HS-5 (cell line): ENCODE data around the gene TBX2.
"Not testable (repeated sequence)": the region's sequence is repeated elsewhere in the genome, so short reads cannot be mapped to it uniquely, and the experiment has no call there.

Source experiments
- DNase-seq: peaks from one replicate; pipeline ENCODE4 v3.0.0-alpha.2; 2012; ENCODE audit warnings: low read depth

TBX2 gene

DNA sequence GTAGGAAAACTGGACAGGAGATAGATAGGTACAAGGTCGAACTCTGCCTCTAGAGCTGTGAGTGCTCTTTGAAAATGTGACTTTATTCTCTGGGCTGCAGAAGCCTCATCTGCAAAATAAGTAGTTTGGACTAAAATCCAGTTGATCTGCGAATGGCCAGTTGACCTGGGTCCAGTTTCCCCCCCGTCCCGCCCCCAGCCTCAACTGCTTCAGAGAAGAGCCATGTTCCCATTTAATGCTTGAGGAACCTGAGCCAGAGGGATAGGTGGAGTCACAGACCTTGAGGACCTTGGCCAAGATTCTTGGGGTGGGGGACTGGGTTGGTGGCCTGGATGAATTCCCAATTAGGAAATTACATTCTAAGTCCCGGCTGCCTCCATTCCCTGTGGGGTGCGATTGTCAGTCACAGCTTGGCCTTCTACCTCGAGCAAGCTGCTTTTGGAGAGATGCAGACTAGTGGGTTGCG, 14.1 kb downstream of the TBX2 start:
- DNase-seq = no peak

DNA sequence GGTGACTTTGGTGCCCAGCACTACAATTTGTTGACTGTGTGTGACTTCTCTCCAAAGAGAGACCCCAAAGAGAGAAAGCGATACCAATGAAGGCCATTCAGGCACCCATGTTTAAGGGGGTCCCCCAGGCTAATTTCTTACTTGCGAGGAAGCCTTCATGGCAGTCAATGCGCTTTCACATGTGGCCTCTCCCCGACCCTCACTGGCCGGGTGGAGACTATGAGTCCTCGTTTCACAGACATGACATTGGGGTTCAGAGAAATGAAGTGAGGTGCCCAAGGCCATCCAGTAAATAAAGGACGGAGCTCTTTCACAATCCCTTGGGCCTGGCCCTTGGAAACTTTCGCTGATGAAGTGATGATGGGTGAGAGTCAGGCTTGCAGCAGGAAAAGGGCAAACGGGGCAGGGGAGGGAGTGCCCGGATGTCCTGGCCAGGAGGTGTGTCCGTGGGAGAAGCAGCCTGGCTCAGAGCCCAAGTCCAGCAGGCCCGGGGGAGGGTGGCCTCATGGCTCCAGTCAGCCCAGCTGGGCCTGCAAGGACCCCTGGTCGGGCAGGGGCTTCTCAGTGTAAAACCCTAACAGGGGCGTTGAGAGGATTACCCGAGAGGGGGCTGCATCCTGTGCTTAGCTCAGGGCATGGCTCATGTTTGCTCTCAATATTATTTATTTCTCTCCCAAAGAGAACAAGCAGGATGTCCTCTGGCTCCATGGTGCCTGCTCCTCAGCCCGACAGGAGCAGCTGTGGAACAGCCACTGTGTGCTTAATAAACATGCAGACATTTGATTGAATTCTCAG, 14.7 kb downstream of the TBX2 start:
- no peak for DNase-seq

DNA sequence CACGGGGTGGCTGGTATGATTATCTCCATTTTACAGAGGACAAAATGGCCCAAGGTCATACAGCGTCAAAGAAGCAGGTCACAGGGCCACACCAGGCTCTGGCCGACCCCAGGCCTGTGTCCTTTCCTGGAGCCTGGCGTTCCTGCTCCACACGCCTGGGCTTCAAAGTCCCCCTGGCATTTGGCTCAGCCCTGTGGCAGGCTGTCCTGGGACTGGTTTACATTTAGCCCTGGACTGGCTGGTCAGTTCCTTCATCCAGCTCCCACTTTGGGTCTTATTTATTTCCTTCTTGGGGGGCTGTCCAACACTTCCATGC, 15.3 kb downstream of the TBX2 start:
- no peak for DNase-seq

DNA sequence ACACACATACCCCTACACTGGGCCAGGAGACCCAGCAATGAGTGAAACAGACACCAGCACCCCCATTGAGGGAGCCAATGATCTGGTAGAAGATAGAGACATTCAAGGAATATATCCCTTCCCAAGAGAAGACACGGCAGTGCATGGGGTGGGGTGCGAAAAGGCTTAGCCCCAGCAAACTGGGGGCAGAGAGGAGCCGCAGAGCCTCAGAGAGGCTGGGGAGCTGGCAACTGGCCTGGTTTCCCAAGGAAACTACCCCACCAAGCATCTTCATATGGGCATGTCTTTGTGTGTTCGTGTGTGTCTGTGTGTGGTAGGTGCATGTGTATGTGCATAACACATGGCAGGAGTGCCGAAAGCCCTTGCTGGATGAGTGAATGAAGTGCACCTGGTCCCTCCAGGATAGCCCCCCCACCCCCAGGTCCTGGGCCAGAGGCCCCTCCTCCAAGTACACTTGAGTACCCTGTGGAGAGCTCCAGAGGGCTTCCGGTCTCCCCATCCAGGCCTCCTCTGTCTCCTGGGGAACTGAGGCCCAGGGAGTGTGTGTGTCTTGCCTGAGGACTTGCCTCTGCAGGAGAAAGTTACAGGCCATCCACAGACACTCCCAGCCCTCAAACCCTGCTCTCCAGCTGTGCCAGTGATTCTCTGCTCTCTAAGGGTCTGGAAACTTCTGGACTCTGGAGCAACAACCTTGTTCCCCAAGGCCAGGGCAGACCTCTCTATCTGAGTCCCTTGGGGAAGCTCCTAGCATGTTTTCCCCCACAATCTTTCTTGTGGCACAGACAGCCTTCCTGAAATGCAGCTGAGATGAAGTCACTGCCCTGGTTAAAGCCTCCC, 15.9 kb downstream of the TBX2 start:
- DNase-seq = no peak

DNA sequence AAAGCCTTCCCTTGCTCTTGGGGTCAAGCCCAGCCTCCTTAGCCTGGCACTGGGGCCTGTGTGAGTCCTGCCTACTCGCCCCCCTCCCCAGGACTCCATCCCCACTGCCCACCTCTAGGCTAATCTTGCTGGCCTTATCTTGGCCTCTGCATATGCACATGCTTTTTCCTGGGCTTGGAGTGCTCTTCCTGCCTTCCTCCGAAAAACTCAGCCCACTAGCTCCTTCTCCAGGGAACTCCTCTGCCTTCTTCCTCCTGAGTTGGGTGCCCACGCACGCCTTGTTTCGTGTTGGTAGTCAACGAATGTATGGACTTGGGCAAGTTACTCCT, 16.5 kb downstream of the TBX2 start:
- no peak for DNase-seq

DNA sequence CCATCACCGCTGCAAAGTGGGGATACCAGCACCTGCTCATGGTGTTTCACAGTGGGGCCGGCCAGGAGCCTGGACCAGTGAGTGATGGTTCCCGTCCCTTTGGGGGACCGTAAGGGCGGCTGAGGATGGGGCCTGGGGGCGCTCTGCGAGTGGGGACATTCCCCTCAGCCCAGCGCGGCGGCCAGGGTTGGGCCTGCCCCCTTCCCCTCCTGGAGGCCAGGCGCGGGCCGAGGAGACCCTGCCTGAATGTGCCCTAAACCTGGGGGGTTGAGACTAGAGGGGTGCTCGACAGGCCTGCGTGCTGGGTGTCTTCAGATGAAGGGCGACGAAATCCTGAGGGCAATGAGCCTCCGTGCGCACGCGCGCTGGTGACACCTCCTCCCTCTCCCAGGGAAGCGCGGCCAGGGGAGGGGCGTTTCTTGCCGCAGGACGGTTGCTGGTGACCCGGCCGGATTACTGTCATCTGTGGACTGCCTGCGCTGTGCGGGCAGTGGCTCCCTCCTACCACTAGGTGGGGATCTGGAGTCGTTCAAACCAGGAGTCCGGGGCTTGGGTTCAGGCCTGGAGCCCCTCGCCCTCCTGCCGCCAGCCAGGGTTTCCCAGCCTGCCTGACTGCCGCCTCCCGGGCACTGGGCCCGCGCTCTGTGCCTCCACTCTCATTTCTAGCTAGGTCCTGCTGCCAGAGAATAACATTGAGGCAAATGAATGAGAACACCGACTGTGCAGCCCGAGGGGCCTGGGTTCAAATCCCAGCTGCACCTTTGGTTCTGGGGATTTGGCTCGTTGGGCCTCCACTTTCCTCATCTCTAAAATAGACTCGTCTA, 17.1 kb downstream of the TBX2 start:
- peak; percentile 64 for DNase-seq

DNA sequence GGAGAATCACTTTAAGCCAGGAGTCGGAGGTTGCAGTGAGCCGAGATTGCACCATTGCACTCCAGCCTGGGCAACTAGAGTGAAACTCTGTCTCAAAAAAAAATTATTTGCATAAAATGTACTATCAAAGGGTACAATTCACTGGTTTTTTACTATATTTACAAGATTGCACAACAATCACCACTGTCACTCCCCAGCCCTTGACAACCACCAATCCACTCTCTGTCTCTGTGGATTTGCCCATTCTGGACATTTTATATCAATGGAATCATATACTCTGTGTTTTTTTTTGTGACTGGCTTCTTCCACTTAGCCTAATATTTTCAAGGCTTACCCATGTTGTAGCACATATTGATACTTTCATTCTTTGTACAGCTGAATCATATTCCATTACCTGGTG, 18.8 kb downstream of the TBX2 start:
- no peak for DNase-seq

DNA sequence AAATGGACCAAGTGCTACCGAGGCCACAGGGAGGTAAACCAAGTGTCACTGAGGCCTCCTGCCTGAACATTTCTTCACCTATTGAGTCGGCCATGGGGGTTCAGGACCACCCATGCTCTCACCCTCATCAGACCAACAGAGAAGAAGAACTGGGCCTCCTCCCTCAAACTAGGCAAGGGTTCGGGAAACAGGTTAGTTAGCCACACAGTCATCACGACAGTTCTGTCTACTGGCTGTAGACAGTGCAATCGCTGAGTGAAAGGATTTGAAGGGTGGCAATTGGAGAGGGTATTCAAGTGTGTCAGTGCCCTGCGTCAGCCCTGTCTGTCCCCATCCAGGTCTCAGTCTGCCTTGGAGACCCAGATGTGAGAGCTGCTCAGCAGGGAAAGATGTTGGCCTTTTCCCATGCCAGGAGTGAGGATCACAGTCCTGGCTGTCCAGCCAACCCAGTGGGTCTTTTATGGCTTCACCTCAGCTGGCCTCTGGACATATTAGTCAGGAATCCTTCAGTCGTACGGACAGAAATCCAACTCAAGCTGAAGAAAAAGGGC, 19.9 kb downstream of the TBX2 start:
- no peak for DNase-seq

DNA sequence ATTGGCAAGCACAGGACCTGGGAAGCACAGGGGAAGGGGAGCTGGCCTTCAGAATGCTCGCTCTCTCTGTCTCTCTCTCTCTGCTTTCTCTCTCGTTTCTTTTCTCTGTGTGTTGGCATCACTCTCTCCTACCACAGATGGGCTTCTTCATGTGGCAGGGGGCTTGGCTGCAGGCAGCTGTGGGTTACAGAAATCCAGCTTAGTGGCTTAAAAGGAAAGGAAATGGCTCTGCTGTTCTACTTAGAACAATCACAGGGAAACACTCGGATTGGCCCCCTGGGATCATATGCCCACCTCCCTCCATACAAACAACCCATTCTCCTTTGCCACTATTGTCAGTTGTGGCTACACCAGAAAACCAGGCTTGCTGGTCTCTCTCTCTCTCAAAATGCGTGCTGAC, 20.4 kb downstream of the TBX2 start:
- DNase-seq = no peak

DNA sequence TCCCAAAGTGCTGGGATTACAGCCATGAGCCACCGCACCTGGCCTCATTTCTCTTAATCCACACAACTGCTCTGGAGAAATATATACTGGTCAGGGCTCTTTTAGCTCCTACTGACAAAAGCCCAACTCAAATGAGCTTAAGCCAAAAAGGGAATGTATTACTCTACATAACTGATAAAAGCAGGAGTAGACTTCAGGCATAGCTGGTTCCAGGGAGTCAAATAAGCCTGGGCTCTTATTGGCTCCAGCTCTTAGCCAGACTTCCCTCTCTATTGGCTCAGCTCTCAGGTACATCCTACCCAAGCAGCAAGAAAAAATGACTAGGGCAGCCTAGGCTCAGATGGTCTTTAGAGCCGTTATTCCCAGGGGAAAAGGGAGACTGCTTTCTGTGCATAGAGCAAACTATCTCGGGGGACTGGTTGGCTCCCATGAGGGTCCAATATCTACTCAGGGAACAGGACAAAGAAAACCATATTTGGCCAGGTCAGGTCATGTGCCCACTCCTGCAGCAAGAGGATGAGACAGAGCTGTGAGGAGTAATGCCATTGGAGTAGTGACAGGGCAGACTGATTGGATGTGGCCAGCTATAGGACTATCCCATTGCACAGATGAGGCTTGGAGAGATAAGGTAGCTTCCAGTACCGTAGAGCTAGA, 21.2 kb downstream of the TBX2 start:
- no peak for DNase-seq

DNA sequence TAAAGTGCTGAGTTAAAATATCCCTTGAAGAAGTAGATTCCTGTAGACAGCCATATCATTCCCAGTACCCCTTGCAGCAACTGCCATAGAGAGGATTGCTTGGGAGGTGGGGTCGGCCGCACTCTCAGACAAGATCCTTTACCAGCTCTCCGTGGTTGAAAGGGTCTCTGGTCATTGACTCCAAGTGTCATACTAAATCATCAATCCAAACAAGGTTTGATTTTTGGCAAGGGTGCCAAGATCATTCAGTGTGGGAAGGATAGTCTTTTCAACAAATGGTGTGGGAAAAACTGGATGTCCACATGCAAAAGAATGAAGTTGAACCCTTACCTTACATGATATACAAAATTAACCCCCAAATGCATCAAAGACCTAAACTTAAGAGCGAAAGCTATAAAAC, 21.8 kb downstream of the TBX2 start:
- DNase-seq = no peak

DNA sequence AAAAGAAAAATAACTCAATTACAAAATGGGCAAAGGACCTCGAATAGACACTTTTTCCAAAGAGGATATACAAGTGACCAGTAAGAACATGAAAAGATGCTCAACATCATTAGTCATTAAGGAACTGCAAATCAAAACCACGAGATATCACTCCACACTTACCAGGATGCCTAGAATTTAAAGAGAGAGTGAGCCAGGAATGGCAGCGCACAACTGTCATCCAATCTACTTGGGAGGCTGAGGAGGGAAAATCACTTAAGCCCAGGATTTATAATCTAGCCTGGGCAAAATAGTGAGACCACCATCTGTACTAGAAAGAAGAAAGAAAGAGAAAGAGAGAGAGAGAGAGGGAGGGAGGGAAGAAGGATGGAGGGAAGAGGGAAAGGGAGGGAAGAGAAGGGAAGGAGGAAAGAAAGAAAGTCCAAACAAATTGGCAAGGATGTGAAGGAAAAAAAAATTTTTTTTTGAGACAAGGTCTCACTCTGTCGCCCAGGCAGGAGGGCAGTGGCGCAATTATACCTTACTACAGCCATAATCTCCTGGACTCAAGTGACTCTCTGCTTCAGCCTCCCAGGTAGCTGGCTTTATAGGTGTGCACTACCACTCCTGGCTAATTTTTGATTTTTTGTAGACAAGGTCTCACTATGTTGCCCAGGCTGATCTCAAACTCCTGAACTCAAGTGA, 22.6 kb downstream of the TBX2 start:
- no peak for DNase-seq

DNA sequence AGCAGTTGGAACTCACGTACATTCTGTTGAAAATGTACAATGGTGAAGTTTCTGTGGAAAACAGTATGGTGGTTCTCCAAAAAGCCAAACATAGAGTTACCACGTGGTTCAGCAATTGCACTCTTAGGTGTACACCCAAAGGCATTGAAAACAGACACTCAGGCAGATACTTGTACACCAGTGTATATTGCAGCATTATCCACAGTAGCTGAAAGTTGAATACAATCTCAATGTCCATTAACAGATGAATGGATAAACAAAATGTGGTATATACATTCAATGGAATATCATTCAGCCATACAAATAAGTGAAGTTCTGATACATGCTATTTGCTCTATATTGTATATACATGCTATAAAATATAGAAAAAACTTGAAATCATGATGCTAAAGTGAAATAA, 23.2 kb downstream of the TBX2 start:
- no peak for DNase-seq

DNA sequence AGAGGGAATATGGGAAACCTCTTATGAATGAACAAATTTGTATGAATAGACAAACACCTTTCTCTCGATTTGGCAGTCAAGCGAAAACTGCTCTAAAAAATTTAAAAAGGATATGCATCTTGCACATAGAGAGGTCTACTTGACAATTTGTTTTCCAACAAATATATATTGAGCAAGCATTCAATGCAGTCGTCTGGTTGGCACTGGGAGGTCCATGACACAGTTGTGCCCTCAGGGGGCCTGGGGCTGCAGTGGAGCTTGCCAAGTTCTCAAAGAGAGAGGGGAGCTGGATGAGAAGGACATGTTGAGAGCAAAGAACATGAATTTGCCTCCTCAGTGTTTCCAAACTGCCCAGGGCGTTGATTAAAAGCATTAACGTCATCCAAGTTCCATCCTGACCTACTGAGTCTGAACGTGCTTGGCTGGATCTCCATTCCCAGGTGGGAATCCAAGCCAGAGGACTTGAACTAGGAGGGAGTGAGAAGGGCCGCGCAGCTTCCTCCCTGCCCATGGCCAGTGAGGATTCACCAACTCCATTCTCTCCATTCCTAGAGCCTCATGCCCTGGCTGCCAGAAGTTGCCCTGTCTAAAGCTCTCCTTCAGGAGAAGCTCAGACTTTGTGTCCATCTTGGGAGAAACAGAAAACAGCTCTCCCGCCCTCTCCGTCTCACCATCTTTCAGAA, 24.5 kb downstream of the TBX2 start:
- no peak for DNase-seq

DNA sequence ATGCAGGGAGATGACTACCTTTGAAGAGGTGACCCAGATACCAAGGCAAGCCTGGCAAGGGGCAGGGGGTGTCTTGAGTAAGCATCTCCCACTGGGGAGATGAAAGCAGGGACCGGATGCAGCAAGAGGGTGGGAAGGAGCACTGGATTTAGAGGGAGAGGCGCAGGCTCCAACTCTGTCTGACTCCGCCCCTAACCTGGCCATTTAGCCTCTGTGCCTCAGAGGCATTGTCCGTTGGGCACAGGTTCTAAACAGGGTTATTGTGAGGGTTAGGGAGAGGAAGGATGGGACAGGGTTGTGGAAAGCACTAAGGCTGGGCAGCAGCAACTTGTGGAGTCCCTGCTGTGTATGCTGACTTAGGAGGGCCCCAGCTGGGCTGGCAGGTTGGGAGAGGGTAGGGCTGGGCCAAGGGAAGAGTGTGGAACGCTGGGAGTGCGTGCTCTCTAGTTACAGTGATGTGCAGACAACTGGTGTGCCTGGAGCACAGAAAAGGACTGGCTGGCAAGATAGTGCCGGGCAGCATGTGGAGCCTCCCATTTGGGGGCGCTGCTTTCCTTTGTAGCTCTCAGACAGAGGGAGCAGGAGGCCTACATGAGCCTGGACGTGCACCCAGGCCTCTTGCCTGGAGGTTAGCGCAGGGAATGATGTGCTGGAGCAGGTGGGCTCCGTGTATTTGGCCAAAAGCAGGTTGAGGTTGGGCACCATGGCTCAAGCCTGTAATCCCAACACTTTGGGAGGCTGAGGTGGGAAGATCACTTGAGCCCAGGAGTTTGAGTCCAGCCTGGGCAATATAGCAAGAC, 26.2 kb downstream of the TBX2 start:
- no peak for DNase-seq

DNA sequence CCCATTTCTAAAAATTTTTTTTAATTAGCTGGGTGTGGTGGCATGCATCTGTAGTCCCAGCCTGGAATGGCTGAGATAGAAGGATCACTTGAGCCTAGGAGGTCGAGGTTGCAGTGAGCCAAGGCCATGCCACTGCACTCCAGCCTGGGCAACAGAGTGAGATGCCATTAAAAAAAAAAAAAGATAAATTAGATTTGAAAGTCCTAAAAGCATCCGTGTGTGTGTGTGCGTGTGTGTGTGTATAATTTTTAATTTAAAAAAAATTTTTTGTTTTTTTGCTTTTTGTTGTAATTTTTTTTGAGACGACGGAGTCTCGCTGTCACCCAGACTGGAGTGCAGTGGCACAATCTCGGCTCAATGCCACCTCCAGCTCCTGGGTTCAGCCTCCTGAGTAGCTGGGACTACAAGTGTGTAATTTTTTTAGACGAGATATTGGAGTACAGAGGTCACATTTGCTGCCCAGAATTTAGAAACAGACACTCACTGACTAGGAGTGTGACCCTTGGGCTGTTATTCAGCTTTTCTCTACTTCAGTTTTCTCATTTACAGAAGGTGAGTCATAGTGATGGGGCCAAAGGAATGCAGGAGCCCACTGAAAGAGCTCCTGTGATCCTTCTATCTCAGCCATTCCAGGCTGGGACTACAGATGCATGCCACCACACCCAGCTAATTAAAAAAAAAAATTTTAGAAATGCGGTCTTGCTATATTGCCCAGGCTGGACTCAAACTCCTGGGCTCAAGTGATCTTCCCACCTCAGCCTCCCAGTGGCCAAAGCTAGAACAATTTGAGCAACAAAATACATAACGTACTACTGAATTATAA, 27.1 kb downstream of the TBX2 start:
- peak; percentile 83 for DNase-seq

DNA sequence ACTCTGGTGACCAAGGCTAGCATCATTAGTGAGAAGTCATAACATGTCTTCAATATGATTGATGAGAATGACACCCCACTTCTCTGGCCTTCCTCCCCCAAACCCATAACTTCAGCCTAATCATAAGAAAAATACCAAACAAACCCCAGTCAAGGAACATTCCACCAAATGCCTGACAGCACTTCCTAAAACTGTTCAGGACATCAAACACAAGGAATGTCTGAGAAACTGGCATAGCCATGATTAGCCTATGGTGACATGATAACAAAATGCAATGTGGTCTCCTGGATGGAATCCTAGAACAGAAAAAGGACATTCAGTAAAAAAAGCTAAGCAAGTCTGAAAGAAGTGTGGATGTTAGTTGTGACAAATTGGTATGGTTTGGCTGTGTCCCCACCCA, 27.9 kb downstream of the TBX2 start:
- DNase-seq = no peak

DNA sequence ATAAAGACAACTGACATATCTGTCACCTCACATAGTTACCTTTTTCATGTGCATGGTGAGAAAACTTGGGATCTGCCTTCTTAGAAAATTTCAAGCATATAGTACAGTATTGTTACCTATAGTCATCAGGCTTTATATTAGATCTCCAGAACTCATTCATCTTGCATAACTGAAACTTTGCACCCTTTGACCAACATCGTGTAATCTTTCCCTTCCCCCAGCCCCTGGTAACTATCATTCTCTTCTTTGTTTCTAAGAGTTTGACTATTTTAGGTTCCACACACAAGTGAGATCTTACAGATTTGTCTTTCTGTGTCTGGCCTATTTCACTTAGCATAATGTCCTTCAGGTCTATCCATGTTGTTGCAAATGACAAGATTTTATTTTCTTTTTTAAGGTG, 29.6 kb downstream of the TBX2 start:
- DNase-seq = no peak

DNA sequence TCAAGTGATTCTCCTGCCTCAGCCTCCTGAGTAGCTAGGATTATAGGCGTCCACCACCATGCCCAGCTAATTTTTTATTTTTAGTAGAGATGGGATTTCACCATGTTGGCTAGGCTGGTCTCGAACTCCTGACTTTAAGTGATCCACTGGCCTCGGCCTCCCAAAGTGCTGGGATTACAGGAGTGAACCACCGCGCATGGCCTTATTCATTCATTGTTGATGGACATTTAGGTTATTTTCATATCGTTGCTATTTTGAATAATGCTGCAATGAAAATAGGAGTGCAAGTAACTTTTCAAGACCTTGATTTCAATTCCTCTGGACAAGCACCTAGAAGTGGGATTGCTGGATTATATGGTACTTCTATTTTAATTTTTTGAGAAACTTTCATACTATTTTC, 30.2 kb downstream of the TBX2 start:
- DNase-seq = not testable (repeated sequence)
